Left kidney (tissue), 2 donors: ENCODE data around the gene KCNMA1. TPM values are rescaled to one million over a fixed set of nuclear protein-coding genes. Genes with fewer than 3 reads are reported as not detected.

ENCODE experiments used
- DNase-seq: peaks from one replicate; pipeline ENCODE4 v3.0.0-alpha.2; 2013
- polyA plus RNA-seq: library from polyadenylated mRNA; unstranded; fragments of 120-200 nt; gene quantifications from one replicate; pipeline ENCODE4 v1.2.1, GENCODE V29; 2013; ENCODE audit not compliant: insufficient read length

Gene KCNMA1
- polyA plus RNA-seq, 1 donor = 3.6 TPM

GRCh38 chr10:77482072-77482471 lies 155.5 kb downstream of the KCNMA1 start:
- DNase-seq = no peak

DNA sequence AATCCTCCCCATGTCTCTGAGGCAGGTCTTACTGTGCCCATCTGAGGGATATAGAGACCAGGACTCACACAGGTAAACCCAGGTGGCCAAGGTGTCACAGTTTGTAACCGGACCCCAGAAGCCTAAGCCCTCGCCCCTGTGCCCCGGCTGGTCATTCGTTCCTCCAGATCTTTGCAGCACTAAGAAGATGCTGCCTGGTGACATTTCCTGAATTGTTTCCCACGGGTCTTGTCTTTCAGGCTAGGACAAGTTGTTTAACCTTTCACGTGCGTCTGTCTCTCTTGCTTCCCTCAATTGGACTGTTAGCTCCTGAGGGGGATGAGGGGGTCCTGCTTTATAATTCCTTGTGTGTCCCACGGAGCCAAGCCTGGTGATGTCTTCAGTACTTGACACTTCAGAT lies 158.0 kb downstream of the KCNMA1 start:
- no peak for DNase-seq

DNA sequence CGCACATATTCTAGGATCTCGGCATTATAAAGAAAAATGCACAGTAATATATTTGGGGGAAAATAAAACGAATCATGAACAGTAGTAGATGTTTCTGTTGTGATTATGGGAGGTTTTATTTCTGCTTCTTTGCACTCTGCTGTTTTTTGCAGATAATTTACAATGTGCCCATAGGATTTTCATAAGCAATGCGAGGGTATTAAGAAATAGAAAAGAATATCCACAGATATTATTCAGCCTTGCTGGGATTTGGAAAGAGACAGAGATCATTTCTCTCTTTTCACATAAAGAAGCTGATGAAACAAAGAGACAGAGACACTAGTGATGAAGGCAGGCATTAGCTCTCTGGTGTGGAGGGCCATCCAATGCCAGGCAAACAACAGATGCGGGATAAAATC lies 158.6 kb downstream of the KCNMA1 start:
- no peak for DNase-seq

- no peak for DNase-seq
These were observed 159.2 kb downstream of the KCNMA1 start for GRCh38 chr10:77478247-77478961.

GRCh38 chr10:77475522-77475921 lies 162.1 kb downstream of the KCNMA1 start:
- no peak for DNase-seq

DNA sequence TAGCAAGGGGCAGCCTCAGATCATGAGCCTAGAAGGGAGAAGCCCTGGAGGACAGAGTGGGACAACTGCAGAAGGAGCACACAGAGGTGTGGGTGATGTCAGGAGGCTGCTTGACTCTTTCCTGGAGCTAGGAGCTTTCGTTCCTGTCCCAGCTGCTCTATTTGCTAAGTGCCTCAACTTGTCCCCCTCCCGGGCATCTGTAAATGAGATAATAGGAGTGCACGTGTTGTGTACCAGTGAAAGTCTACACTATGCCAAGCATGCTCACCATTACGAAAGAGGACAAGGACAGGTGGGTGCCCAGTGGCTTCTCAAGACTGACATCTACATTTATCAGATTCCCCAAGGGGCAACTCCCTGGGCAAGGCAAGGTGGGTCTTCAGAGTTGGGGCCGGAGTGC lies 162.7 kb downstream of the KCNMA1 start:
- DNase-seq = no peak

DNA sequence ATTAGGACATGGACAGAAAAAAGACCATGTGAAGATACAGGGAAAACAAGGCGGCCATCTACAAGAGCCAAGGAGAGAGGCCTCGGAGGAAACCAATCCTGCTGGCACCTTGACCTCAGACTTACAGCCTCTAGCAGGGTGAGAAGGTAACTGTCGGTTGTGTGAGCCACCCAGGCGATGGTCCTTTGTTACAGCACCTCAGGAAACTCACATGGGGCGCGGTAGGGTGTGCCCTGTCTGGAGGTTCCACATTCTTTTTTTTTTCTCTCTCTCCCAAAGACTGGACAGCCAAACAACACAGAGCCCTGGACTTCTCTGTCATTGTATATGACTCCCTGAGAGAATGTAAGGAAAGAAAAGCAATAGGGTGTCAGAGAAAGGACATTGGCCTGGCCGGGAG lies 163.2 kb downstream of the KCNMA1 start:
- DNase-seq = no peak

- no peak for DNase-seq
These were observed 165.5 kb downstream of the KCNMA1 start for GRCh38 chr10:77472146-77472545.

- DNase-seq = no peak
These were observed 166.5 kb downstream of the KCNMA1 start for GRCh38 chr10:77471069-77471536.

DNA sequence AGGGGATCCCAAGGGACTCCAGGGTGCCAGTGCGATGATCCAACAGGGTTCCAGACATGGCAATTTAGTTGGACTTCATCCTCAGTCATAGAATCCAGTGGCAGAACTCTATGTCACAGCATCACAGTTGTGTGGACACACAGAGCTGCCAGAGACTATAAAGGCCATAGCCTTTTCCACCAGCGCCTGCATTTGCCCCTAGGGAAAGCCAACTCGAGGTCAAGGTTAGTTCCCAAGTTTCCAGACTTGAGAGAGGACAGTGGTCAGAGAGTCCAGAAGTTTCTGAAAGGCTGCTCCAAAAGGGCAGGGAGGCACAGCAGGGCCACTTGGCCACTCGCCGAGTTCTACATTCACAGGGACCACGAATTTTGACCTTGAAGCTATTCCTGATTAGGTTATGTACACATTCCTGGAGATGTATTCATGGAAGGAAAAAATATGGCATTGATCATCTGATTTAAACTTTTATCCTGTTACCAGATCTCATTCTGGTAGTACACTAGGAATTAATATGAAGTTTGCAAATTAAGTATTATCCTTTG lies 170.1 kb downstream of the KCNMA1 start:
- DNase-seq = no peak

- DNase-seq = no peak
These were observed 173.5 kb downstream of the KCNMA1 start for GRCh38 chr10:77463967-77464745.

GRCh38 chr10:77463499-77463898 lies 174.1 kb downstream of the KCNMA1 start:
- no peak for DNase-seq

- DNase-seq = no peak
These were observed 175.8 kb downstream of the KCNMA1 start for GRCh38 chr10:77461636-77462296.

- DNase-seq = no peak
These were observed 177.7 kb downstream of the KCNMA1 start for GRCh38 chr10:77459905-77460304.

- DNase-seq = no peak
These were observed 178.5 kb downstream of the KCNMA1 start for GRCh38 chr10:77458986-77459590.

- no peak for DNase-seq
These were observed 179.9 kb downstream of the KCNMA1 start for GRCh38 chr10:77457721-77458120.

DNA sequence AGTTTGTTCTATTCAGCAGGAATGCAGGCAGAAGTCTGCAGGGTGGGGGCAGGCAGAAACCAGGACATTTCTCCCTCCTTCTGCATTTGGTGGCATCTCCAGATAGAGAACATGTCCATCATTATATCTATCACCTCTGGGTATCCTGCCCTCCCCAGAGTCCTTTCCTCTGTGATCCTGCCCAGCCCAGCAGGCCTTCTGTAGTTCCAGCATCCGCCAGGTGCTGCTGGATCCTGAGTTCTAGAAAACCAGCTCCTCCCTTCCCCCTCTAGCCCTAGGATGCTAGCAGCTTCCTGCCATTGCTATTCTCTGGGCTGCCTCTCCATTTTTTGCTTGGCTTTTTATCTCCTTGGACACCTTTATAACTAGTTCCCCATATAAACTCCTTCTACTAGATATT lies 180.3 kb downstream of the KCNMA1 start:
- DNase-seq = no peak

DNA sequence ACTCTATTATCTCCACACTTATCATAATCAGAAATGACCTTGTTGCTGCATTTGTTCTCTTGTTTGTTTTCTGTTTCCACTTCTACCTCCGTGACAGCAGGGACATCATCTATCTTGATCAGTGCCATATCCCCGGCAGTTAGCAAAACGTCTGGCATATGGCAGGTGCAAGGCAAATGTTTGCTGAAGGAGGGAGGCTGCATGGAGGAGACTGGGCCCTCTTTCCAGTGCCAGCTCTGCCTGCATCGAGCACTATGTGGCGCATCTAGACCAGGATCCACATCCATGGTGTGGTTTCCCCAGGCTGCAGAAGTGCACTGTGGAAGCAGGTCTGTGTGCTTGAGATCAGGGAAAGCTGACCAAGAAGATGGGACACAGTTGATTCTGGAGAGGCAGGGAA lies 181.2 kb downstream of the KCNMA1 start:
- DNase-seq = no peak

- DNase-seq = no peak
These were observed 182.0 kb downstream of the KCNMA1 start for GRCh38 chr10:77455561-77455960.

- DNase-seq = no peak
These were observed 184.6 kb downstream of the KCNMA1 start for GRCh38 chr10:77452952-77453564.

GRCh38 chr10:77451886-77452285 lies 185.7 kb downstream of the KCNMA1 start:
- no peak for DNase-seq

DNA sequence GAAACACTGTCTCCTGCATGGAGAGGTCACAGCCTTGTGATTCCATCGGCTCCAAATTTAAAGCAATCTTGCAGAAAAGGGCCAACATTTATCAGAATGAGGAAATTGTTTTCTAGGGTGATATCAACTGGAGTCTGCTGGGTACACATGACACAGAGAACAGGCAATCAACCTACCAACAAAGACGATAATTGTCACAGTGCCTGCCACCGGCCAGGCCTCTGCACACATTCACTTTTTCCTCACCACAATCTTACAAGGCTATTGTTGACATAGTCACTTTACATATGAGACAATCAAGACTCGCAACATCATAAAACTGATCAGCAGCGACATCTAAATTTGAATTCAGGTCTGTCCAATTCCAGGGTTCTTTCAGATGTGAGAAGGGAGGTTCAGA lies 189.4 kb downstream of the KCNMA1 start:
- no peak for DNase-seq
